Psoas muscle (tissue), 8 donors: Measurements from ENCODE around the gene FUT7. TPM values are rescaled to one million over a fixed set of nuclear protein-coding genes. Genes with fewer than 3 reads are reported as not detected.
"Not testable (repeated sequence)": the region's sequence is repeated elsewhere in the genome, so short reads cannot be mapped to it uniquely, and the experiment has no call there.

Experiments
- ATAC-seq, 4 donors: fragments of 200-7000 bp; cut with Tn5 transposase; one replicate each; pipeline ENCODE4 v1.9.1; 2020; ENCODE audit warnings: moderate library complexity in 3 of 4, mild to moderate bottlenecking in 2 of 4
- DNase-seq, 2 donors: peaks; one replicate each; pipeline ENCODE4 v3.0.0-alpha.2; 2020
- H3K27ac ChIP-seq: fragments of 200-600 bp; one replicate; pipeline ENCODE4 v1.8.0; 2022
- H3K27me3 ChIP-seq, 3 donors: fragments of 200-600 bp in 1 of 3; one replicate each; pipeline versions ENCODE4 v1.6.1 to v1.8.0; 2013 to 2022; ENCODE audit warnings: low read length in 2 of 3, mild to moderate bottlenecking in 2 of 3, moderate library complexity in 1 of 3; ENCODE audit not compliant: insufficient read depth in 3 of 3
- H3K36me3 ChIP-seq, 2 donors: fragments of 200-600 bp in 1 of 2; one replicate each; pipeline versions ENCODE4 v1.6.1 to v1.8.0; 2013 to 2022; ENCODE audit warnings: low read depth in 1 of 2, mild to moderate bottlenecking in 1 of 2, moderate library complexity in 1 of 2; ENCODE audit not compliant: insufficient read depth in 1 of 2
- H3K4me1 ChIP-seq: fragments of 200-600 bp; one replicate; pipeline ENCODE4 v1.8.0; 2022
- H3K4me3 ChIP-seq: fragments of 200-600 bp; one replicate; pipeline ENCODE4 v1.8.0; 2022; ENCODE audit warnings: mild to moderate bottlenecking
- H3K9me3 ChIP-seq: fragments of 200-600 bp; one replicate; pipeline ENCODE4 v1.8.0; 2022
- WGBS, 3 donors: extraction: QIAGEN DNeasy Blood & Tissue Kit; methylation state at CpG; one replicate each; pipeline versions ENCODE4 v1.1.6 to v1.1.7; 2013; 5-methylcytosine and 5-hydroxymethylcytosine counted together
- intact Hi-C, 2 donors: fragments of 100-400 bp; cut with DNase I; formaldehyde crosslinking; loops; one replicate each; pipeline versions ENCODE4 v1.11.0 to v1.14.2; 2022
- polyA plus RNA-seq, 3 donors: library from polyadenylated mRNA; stranded (reverse); fragments of 200-250 nt; gene quantifications; one replicate each; pipeline ENCODE4 v1.2.3, GENCODE V29; 2013
- total RNA-seq, 4 donors: library from RNA; stranded (reverse); fragmentation: NEBNext Ultra II Directional in 2 of 4; extraction: Animal tissue kit (Norgen Biotek cat#: 25700) in 2 of 4; gene quantifications; one replicate each; pipeline versions ENCODE4 v1.2.1 to v1.2.4, GENCODE V29; 2021 to 2023
- TF ChIP-seq, protein P1 (sequence below): fragments of 200-600 bp; IDR thresholded peaks from one replicate; pipeline ENCODE4 v1.8.0; 2022; ENCODE audit warnings: antibody characterized with exemption
- donor health status: healthy with polysubstance abuse.
- donor health status: DM: no; HTN: no; CAD: no; lungs with moderate emphysema.
- donor health status: Bipolar disorder and iron deficiency.
- donor health status: healthy.
- donor health status: DM: yes; HTN: yes; CAD: no.
- donor health status: DM: no; HTN: no; CAD: no.
- donor health status: DM: no; HTN: no; CAD: no.
- donor health status: DM: yes; HTN: yes; CAD: no.

The FUT7 gene
- total and polyA plus RNA-seq, 7 donors = 0.01 to 0.08 (median 0.06) TPM; not detected in 4

DNA sequence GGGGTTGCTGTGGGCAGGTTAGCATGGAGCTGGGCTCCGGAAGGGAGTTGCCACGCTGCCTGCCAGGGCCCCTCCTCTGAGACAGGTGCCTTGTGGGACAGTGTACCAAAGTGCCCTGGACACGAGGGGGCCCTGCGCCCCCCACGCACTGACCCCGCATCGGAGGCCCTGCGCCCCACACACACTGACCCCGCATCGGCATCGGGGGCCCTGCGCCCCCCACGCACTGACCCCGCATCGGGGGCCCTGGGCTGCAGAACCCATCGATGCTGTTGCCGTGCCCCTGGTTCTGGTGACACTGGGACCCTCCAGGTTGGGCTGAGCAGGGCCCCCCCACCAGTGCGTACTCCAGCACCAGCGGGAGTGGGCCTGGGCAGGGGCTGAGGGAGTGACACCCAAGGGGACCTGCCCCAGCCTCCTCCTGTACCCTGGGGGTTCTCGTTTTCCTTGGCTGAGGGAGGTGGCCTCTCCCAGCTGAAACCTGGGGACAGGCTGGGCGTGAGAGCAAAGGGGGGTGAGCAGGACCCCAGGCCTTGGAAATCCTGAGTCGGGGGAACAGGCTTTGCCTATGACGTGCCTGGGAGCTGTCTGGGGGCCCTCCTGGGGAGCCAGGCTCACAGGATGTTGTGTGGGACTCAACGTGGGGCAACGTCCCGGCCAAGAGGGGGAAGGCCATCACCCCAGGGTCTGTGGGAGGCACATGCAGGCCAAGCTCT lies 31.6 kb upstream of the FUT7 start:
- no peak overlapping the region for H3K27ac ChIP-seq
- DNase-seq (no peak), ATAC-seq (peak in 1 of 4 donors; percentile 9)
- H3K4me1 ChIP-seq = no peaks in the 10 kb centered on the region
- no peaks in the 10 kb centered on the region for H3K36me3 ChIP-seq
- H3K9me3 ChIP-seq = no peaks in the 10 kb centered on the region
- H3K4me3 ChIP-seq = no peak overlapping the region
- H3K27me3 ChIP-seq = no peaks in the 10 kb centered on the region
- 83 to 86% (median 86%) methylated on average over 25 to 26 of the region's 26 CpGs for WGBS, 3 donors
- TF ChIP-seq, protein P1, sequence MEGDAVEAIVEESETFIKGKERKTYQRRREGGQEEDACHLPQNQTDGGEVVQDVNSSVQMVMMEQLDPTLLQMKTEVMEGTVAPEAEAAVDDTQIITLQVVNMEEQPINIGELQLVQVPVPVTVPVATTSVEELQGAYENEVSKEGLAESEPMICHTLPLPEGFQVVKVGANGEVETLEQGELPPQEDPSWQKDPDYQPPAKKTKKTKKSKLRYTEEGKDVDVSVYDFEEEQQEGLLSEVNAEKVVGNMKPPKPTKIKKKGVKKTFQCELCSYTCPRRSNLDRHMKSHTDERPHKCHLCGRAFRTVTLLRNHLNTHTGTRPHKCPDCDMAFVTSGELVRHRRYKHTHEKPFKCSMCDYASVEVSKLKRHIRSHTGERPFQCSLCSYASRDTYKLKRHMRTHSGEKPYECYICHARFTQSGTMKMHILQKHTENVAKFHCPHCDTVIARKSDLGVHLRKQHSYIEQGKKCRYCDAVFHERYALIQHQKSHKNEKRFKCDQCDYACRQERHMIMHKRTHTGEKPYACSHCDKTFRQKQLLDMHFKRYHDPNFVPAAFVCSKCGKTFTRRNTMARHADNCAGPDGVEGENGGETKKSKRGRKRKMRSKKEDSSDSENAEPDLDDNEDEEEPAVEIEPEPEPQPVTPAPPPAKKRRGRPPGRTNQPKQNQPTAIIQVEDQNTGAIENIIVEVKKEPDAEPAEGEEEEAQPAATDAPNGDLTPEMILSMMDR = no peak
- intact Hi-C loops = loop anchor here (2.0 to 10.0 kb wide), 2 partner anchors 17 to 279 kb away; partner anchors contain the start of gene NPDC1 (in 1 of the 2)

DNA sequence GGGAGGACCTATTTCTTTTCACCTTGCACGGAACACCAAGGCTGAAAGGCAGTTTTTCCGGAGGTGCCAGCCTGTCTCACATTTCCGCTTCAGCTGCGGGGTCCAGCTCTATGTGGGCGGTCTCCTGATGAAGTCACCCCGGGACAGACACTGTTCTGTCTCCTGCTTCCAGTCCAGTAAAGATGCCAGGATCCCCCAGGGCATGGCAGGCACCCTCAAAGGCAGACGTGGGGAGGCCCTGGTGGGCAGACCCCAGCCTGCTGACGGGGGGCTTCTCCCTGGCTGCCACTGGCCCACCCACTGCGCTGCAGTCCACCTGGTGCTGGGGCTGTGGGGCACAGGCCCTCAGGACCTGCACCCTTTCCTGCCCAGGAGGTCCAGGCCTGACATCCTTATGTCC lies 30.9 kb upstream of the FUT7 start:
- ATAC-seq, DNase-seq, H3K36me3 ChIP-seq, H3K4me3 ChIP-seq, H3K4me1 ChIP-seq, H3K27ac ChIP-seq, H3K9me3 ChIP-seq, H3K27me3 ChIP-seq: not testable (repeated sequence)
- intact Hi-C loops = loop anchor here (10.0 kb wide), 1 partner anchor 278 kb away; no protein-coding TSS in a partner anchor
- 76 to 89% (median 81%) methylated on average over 5 to 9 of the region's 9 CpGs for WGBS, 3 donors

DNA sequence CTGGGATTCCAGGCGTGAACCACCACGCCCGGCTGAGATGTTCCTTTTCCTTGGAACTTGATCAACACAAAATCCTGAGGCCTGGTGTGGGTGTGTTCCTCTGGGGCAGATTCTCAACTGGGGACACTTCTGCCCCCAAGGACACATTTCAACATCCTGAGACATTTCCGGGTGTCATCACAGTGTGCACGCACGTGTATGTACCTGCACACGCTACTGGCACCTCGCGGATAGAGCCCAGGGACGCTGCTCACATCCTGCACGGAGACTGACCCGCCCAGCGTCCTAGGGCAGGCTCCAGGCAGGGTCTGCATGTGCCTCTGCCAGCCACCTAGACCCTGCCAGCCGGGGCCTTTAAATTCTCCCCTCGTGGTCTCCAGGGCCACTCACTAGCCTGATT lies 30.5 kb upstream of the FUT7 start:
- Histone ChIP-seq H3K9me3 (no peaks in the 10 kb centered on the region), H3K4me1 (no peaks in the 10 kb centered on the region), H3K36me3 (no peaks in the 10 kb centered on the region), H3K27ac (no peak overlapping the region), H3K4me3 (no peak overlapping the region), H3K27me3 (no peaks in the 10 kb centered on the region)
- ATAC-seq (no peak), DNase-seq (no peak)
- intact Hi-C loops = loop anchor here (10.0 kb wide), 1 partner anchor 278 kb away; no protein-coding TSS in a partner anchor
- WGBS, 3 donors = 79 to 85% (median 81%) methylated on average over 15 of the region's 15 CpGs
- TF ChIP-seq, protein P1 = no peak

DNA sequence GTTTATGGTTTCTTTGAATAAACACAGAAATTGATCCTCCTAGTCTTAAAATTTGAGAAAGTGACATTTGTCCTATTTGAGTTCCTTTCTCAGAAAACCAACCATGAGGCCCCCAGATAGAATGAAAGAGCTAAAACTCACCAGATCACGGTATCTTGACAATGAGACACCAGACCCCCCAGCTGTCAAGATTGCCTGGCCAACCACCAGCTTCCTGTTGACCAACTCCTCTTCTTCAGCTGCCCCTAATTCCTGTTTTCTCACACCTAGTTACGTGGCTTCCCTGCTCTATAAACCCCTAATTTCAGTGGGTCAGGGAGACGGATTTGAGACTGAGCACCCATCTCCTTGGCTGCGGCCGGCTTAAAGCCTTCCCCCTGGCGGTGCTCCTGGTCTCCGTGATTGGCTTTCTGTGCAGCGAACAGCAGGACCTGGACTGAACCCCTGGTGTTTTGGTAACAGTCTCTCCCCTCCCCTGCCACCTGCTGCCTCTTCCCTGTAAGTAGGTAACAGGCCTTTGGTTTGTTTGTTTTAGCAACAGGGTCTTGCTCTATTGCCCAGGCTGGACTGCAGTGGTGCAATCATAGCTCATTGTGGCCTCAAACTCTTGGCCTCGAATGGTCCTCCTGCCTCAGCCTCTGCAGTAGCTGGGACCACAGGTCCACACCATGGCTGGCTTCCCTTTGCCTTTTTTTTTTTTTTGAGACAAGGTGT lies 26.8 kb upstream of the FUT7 start:
- Histone ChIP-seq H3K27me3 (peaks cover 0 to 33% (median 10%) of the 10 kb centered on the region in 3 donors), H3K36me3 (no peaks in the 10 kb centered on the region)

DNA sequence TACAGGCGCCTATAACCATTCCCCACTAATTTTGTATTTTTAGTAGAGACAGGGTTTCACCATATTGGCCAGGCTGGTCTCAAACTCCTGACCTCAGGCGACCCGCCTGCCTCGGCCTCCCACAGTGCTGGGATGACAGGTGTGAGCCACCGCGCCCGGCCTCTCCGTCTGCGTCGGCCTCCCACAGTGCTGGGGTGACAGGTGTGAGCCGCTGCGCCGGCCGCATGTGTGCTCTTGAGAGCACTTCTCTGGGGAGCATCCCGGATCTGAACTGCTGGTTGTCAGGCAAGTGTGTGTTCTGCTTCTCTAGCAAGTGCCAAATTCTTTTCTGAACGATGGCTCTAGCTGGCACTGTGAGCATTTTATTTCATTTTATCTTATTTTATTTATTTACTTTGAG lies 25.7 kb upstream of the FUT7 start:
- TF ChIP-seq, protein P1 = no peak
- H3K36me3 ChIP-seq = no peaks in the 10 kb centered on the region
- no peaks in the 10 kb centered on the region for H3K9me3 ChIP-seq
- no peak for DNase-seq
- WGBS, 3 donors = 22 to 43% (median 24%) methylated on average over 16 of the region's 16 CpGs
- no peak for ATAC-seq
- no peak overlapping the region for H3K27ac ChIP-seq
- H3K27me3 ChIP-seq = peaks cover 0 to 43% (median 19%) of the 10 kb centered on the region in 3 donors
- intact Hi-C loops = no loop called here
- peaks cover 9% of the 10 kb centered on the region for H3K4me1 ChIP-seq
- no peak overlapping the region for H3K4me3 ChIP-seq

More for the DNA sequence above, 26.8 kb upstream of the FUT7 start:
- DNase-seq (no peak), ATAC-seq (no peak)
- H3K27ac ChIP-seq = no peak overlapping the region
- TF ChIP-seq, protein P1 = no peak
- H3K4me1 ChIP-seq = peaks cover under 1% of the 10 kb centered on the region
- no peaks in the 10 kb centered on the region for H3K9me3 ChIP-seq
- intact Hi-C loops = no loop called here
- no peak overlapping the region for H3K4me3 ChIP-seq
- 66 to 77% (median 67%) methylated on average over 9 of the region's 9 CpGs for WGBS, 3 donors
